Hepatic stellate cell (primary cell): ENCODE data around the gene TNNT2.

Source experiments
- DNase-seq: peaks from one replicate; pipeline ENCODE4 v3.0.0; 2011; ENCODE audit warnings: low spot score

Gene TNNT2

GRCh38 chr1:201377611-201378092, at the start of gene TNNT2:
TSS of gene TNNT2 (minus strand) at chr1:201377680. CDS start at chr1:201373254, 4,426 bp downstream.
- DNase-seq = peak; percentile 61

- no peak for DNase-seq
These were observed 49.2 kb upstream of the TNNT2 start for GRCh38 chr1:201426479-201427310.

- no peak for DNase-seq
These were observed 46.7 kb upstream of the TNNT2 start for GRCh38 chr1:201424146-201424545.

GRCh38 chr1:201423655-201424054, 46.2 kb upstream of the TNNT2 start:
- no peak for DNase-seq

GRCh38 chr1:201422436-201423030, 45.1 kb upstream of the TNNT2 start:
- no peak for DNase-seq

GRCh38 chr1:201422026-201422425, 44.5 kb upstream of the TNNT2 start:
- DNase-seq = no peak

GRCh38 chr1:201421041-201421440, 43.6 kb upstream of the TNNT2 start:
- DNase-seq = no peak

- no peak for DNase-seq
These were observed 43.1 kb upstream of the TNNT2 start for GRCh38 chr1:201420608-201421002.

GRCh38 chr1:201419746-201420607, 42.5 kb upstream of the TNNT2 start:
- no peak for DNase-seq

- DNase-seq = no peak
These were observed 41.8 kb upstream of the TNNT2 start for GRCh38 chr1:201419256-201419655.

- DNase-seq = no peak
These were observed 41.0 kb upstream of the TNNT2 start for GRCh38 chr1:201418461-201418860.

- DNase-seq = no peak
These were observed 36.7 kb upstream of the TNNT2 start for GRCh38 chr1:201414051-201414738.

- no peak for DNase-seq
These were observed 33.8 kb upstream of the TNNT2 start for GRCh38 chr1:201411292-201411691.

GRCh38 chr1:201409440-201409839, 32.0 kb upstream of the TNNT2 start:
- DNase-seq = no peak

GRCh38 chr1:201408834-201409200, 31.3 kb upstream of the TNNT2 start:
- no peak for DNase-seq

- DNase-seq = peak; percentile 88
These were observed 30.8 kb upstream of the TNNT2 start for GRCh38 chr1:201408176-201408833.

GRCh38 chr1:201406831-201407406, 29.4 kb upstream of the TNNT2 start:
- no peak for DNase-seq

- DNase-seq = no peak
These were observed 28.0 kb upstream of the TNNT2 start for GRCh38 chr1:201405484-201405831.

GRCh38 chr1:201404722-201405483, 27.4 kb upstream of the TNNT2 start:
- DNase-seq = no peak

GRCh38 chr1:201404055-201404454, 26.6 kb upstream of the TNNT2 start:
- no peak for DNase-seq
